Measurements from ENCODE around the gene MYO7A. TPM values are rescaled to one million over a fixed set of nuclear protein-coding genes. Genes with fewer than 3 reads are reported as not detected.

The MYO7A gene
- total and polyA plus RNA-seq, 2 experiments from 2014 or later = 9.8 to 10.1 TPM

DNA sequence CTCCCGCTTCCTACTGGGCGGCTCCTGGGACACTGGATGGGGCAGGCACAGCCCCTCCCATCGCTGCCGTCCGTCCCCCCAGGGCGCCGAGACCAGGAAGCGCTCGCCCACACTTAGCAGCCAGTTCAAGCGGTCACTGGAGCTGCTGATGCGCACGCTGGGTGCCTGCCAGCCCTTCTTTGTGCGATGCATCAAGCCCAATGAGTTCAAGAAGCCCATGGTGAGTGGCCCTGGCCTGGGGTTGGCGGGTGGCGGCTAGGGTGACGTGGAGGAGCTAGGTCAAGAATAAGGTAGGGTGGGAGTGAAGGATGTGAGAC is 44.6 kb downstream of the MYO7A start:
- Histone ChIP-seq H4K20me1 (ENCODE audit: insufficient read depth, poor library complexity, severe bottlenecking) (no peaks in the 10 kb centered on the region), H3K4me3 (no peak overlapping the region), H3K9me3 (ENCODE audit: low read depth) (no peaks in the 10 kb centered on the region), H3K9me2 (replicated peaks; ENCODE audit: insufficient read depth) (no peaks in the 10 kb centered on the region), H3K27me3 (no peaks in the 10 kb centered on the region), H3K4me2 (no peak overlapping the region), H3K36me3 (replicated peaks; ENCODE audit: insufficient read depth, low read depth) (no peaks in the 10 kb centered on the region), H3K27ac (no peak overlapping the region), H3K79me2 (no peaks in the 10 kb centered on the region), H3K4me1 (ENCODE audit: insufficient read depth) (peaks cover 12% of the 10 kb centered on the region), H2AFZ (no peak overlapping the region)
- WGBS (ENCODE audit: low lambda C conversion rate, missing lambda C conversion rate) = 86% methylated on average over 15 of the region's 16 CpGs
- no peak for TF ChIP-seq EZH2 (IDR thresholded peaks at IDR 0.05; ENCODE audit: borderline replicate concordance)
- TF ChIP-seq EZH2phosphoT487 (IDR thresholded peaks at IDR 0.05; ENCODE audit: low read depth, severe bottlenecking, unreplicated experiment) = no peak
- no peak for TF ChIP-seq CTCF (IDR thresholded peaks at IDR 0.05; ENCODE audit: poor library complexity)
- no peak for DNase-seq (ENCODE audit: low spot score)

DNA sequence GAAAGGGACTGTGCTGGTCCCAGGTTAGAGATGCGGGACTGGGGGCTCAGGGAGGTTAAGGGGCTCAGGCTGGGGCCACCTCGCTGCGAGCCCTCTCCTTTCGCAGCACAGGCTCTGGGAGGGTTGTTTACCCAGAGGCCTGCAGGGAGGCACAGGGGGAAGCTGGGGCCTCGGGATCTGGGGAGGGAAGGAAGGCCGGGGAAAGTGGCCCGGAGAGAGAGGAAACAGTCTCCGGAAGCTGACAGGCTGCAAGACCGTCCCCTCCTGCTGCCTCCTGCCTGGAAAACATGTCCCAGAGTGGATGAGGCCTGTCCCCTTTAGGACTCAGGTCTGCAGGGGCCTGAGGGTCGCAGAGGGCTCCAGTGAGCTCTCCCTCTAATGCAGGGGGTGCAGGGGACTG is 45.4 kb downstream of the MYO7A start:
- no peak for TF ChIP-seq EZH2 (IDR thresholded peaks at IDR 0.05; ENCODE audit: borderline replicate concordance)
- no peak for TF ChIP-seq EZH2phosphoT487 (IDR thresholded peaks at IDR 0.05; ENCODE audit: low read depth, severe bottlenecking, unreplicated experiment)
- TF ChIP-seq CTCF (IDR thresholded peaks at IDR 0.05; ENCODE audit: poor library complexity) = no peak
- no peaks in the 10 kb centered on the region for H3K27me3 ChIP-seq
- peaks cover 12% of the 10 kb centered on the region for H3K4me1 ChIP-seq (ENCODE audit: insufficient read depth)
- H2AFZ ChIP-seq = no peak overlapping the region
- no peaks in the 10 kb centered on the region for H3K9me3 ChIP-seq (ENCODE audit: low read depth)
- H3K9me2 ChIP-seq (replicated peaks; ENCODE audit: insufficient read depth) = no peaks in the 10 kb centered on the region
- H3K79me2 ChIP-seq = no peaks in the 10 kb centered on the region
- H3K4me3 ChIP-seq = no peak overlapping the region
- H3K4me2 ChIP-seq = peak overlapping the region; percentile 59
- peak; percentile 47 for DNase-seq (ENCODE audit: low spot score)
- no peaks in the 10 kb centered on the region for H4K20me1 ChIP-seq (ENCODE audit: insufficient read depth, poor library complexity, severe bottlenecking)
- no peaks in the 10 kb centered on the region for H3K36me3 ChIP-seq (replicated peaks; ENCODE audit: insufficient read depth, low read depth)
- 61% methylated on average over 6 of the region's 10 CpGs for WGBS (ENCODE audit: low lambda C conversion rate, missing lambda C conversion rate)
- H3K27ac ChIP-seq = no peak overlapping the region

DNA sequence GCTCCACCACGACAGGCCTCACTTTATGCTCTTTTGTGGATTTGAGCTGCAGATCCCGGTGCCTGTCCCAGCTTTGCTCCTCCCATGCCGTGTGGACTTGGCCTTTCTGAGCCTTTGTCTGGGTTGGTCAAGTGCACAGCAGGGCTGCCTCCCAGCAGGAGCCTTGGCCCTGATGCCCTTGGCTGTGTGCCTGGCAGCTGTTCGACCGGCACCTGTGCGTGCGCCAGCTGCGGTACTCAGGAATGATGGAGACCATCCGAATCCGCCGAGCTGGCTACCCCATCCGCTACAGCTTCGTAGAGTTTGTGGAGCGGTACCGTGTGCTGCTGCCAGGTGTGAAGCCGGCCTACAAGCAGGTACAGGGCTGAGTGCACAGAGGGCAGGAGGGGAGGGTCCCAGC is 46.5 kb downstream of the MYO7A start:
- no peak overlapping the region for H2AFZ ChIP-seq
- H3K36me3 ChIP-seq (replicated peaks; ENCODE audit: insufficient read depth, low read depth) = no peaks in the 10 kb centered on the region
- peaks cover 12% of the 10 kb centered on the region for H3K4me1 ChIP-seq (ENCODE audit: insufficient read depth)
- WGBS (ENCODE audit: low lambda C conversion rate, missing lambda C conversion rate) = 92% methylated on average over 13 of the region's 16 CpGs
- no peaks in the 10 kb centered on the region for H3K79me2 ChIP-seq
- TF ChIP-seq EZH2 (IDR thresholded peaks at IDR 0.05; ENCODE audit: borderline replicate concordance) = no peak
- no peak for TF ChIP-seq CTCF (IDR thresholded peaks at IDR 0.05; ENCODE audit: poor library complexity)
- no peak for TF ChIP-seq EZH2phosphoT487 (IDR thresholded peaks at IDR 0.05; ENCODE audit: low read depth, severe bottlenecking, unreplicated experiment)
- no peaks in the 10 kb centered on the region for H3K27me3 ChIP-seq
- DNase-seq (ENCODE audit: low spot score) = no peak
- H3K27ac ChIP-seq = no peak overlapping the region
- no peaks in the 10 kb centered on the region for H3K9me2 ChIP-seq (replicated peaks; ENCODE audit: insufficient read depth)
- H3K4me2 ChIP-seq = no peak overlapping the region
- no peaks in the 10 kb centered on the region for H4K20me1 ChIP-seq (ENCODE audit: insufficient read depth, poor library complexity, severe bottlenecking)
- no peak overlapping the region for H3K4me3 ChIP-seq
- no peaks in the 10 kb centered on the region for H3K9me3 ChIP-seq (ENCODE audit: low read depth)

Data from hepatocyte (in vitro differentiated cells).